ENCODE measurements around the gene SMAD7. TPM values are rescaled to one million over a fixed set of nuclear protein-coding genes. Genes with fewer than 3 reads are reported as not detected.

SMAD7 gene
- polyA plus RNA-seq, 4 donors, result 17.2 to 64.1 (median 21.2) TPM

GRCh38 chr18:48990481-48991318, 39.9 kb upstream of the SMAD7 start:
- 82 to 86% (median 85%) methylated on average over 15 of the region's 15 CpGs for WGBS, 3 donors
- Histone ChIP-seq H3K27ac (ENCODE audit: low read depth in 1 of 3, low read length in 2 of 3) (no peak overlapping the region), H3K27me3 (ENCODE audit: control insufficient read depth in 3 of 3, insufficient read depth in 3 of 3, low read length in 3 of 3) (no peaks in the 10 kb centered on the region), H3K4me1 (ENCODE audit: control insufficient read depth in 3 of 3, insufficient read depth in 2 of 3, low read depth in 1 of 3, low read length in 2 of 3) (peaks cover 0 to 42% (median 4%) of the 10 kb centered on the region in 3 donors), H3K36me3 (ENCODE audit: control insufficient read depth in 3 of 3, insufficient read depth in 2 of 3, low read depth in 1 of 3, low read length in 3 of 3) (no peaks in the 10 kb centered on the region), H3K4me3 (ENCODE audit: low read depth in 1 of 3, low read length in 3 of 3) (no peak overlapping the region), H3K9me3 (ENCODE audit: control insufficient read depth in 2 of 2, insufficient read depth in 1 of 2, low read depth in 1 of 2, low read length in 1 of 2) (peaks cover 0 to 5% of the 10 kb centered on the region in 2 donors)
- DNase-seq (peak; percentile 39 to 57), FAIRE-seq (no peak)

- Histone ChIP-seq H3K9me3 (ENCODE audit: control insufficient read depth in 2 of 2, insufficient read depth in 1 of 2, low read depth in 1 of 2, low read length in 1 of 2) (peaks cover 0 to 5% of the 10 kb centered on the region in 2 donors), H3K27me3 (ENCODE audit: control insufficient read depth in 3 of 3, insufficient read depth in 3 of 3, low read length in 3 of 3) (no peaks in the 10 kb centered on the region), H3K36me3 (ENCODE audit: control insufficient read depth in 3 of 3, insufficient read depth in 2 of 3, low read depth in 1 of 3, low read length in 3 of 3) (no peaks in the 10 kb centered on the region), H3K27ac (ENCODE audit: low read depth in 1 of 3, low read length in 2 of 3) (no peak overlapping the region), H3K4me1 (ENCODE audit: control insufficient read depth in 3 of 3, insufficient read depth in 2 of 3, low read depth in 1 of 3, low read length in 2 of 3) (peaks cover 0 to 42% (median 4%) of the 10 kb centered on the region in 3 donors), H3K4me3 (ENCODE audit: low read depth in 1 of 3, low read length in 3 of 3) (no peak overlapping the region)
- no peak for FAIRE-seq
- 50 to 64% (median 58%) methylated on average over 15 to 16 of the region's 16 CpGs for WGBS, 3 donors
- DNase-seq, result peak in 1 of 2 donors; percentile 18
Measured at GRCh38 chr18:48989304-48990303, 38.8 kb upstream of the SMAD7 start.

- H3K4me3 ChIP-seq (ENCODE audit: low read depth in 1 of 3, low read length in 3 of 3), result no peak overlapping the region
- no peaks in the 10 kb centered on the region for H3K27me3 ChIP-seq (ENCODE audit: control insufficient read depth in 3 of 3, insufficient read depth in 3 of 3, low read length in 3 of 3)
- DNase-seq (no peak), FAIRE-seq (no peak)
- H3K9me3 ChIP-seq (ENCODE audit: control insufficient read depth in 2 of 2, insufficient read depth in 1 of 2, low read depth in 1 of 2, low read length in 1 of 2), result peaks cover 0 to 5% of the 10 kb centered on the region in 2 donors
- no peaks in the 10 kb centered on the region for H3K36me3 ChIP-seq (ENCODE audit: control insufficient read depth in 3 of 3, insufficient read depth in 2 of 3, low read depth in 1 of 3, low read length in 3 of 3)
- H3K4me1 ChIP-seq (ENCODE audit: control insufficient read depth in 3 of 3, insufficient read depth in 2 of 3, low read depth in 1 of 3, low read length in 2 of 3), result peaks cover 0 to 35% (median 4%) of the 10 kb centered on the region in 3 donors
- no peak overlapping the region for H3K27ac ChIP-seq (ENCODE audit: low read depth in 1 of 3, low read length in 2 of 3)
- WGBS, 3 donors, result 90 to 95% (median 94%) methylated on average over 15 of the region's 15 CpGs
Measured at GRCh38 chr18:48988508-48989303, 37.9 kb upstream of the SMAD7 start.

DNA sequence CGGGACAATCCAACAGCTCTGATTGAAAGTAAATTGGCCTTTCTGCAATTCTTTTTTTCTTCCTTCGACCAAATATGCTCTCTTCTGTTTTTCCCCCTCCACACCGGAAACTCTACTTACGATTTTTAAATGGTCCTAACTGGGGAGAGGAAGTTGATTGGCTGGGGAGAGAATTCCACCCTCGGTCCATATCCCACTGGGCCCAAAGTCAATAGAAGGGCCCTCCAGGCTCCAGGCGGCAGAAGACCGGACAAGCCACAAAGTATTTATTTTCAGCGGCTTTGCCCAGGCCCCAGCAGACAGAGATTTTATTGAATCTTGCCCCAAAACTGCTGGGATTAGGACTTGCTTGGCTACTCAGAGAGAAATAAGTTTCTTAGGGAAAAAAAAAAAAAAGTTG, 37.1 kb upstream of the SMAD7 start:
- Histone ChIP-seq H3K4me1 (ENCODE audit: control insufficient read depth in 3 of 3, insufficient read depth in 2 of 3, low read depth in 1 of 3, low read length in 2 of 3) (peaks cover 0 to 26% (median 4%) of the 10 kb centered on the region in 3 donors), H3K27ac (ENCODE audit: low read depth in 1 of 3, low read length in 2 of 3) (no peak overlapping the region), H3K9me3 (ENCODE audit: control insufficient read depth in 2 of 2, insufficient read depth in 1 of 2, low read depth in 1 of 2, low read length in 1 of 2) (peaks cover 0 to 5% of the 10 kb centered on the region in 2 donors), H3K4me3 (ENCODE audit: low read depth in 1 of 3, low read length in 3 of 3) (no peak overlapping the region), H3K27me3 (ENCODE audit: control insufficient read depth in 3 of 3, insufficient read depth in 3 of 3, low read length in 3 of 3) (no peaks in the 10 kb centered on the region), H3K36me3 (ENCODE audit: control insufficient read depth in 3 of 3, insufficient read depth in 2 of 3, low read depth in 1 of 3, low read length in 3 of 3) (no peaks in the 10 kb centered on the region)
- 79 to 90% (median 87%) methylated on average over 8 of the region's 8 CpGs for WGBS, 3 donors
- FAIRE-seq (no peak), DNase-seq (no peak)

DNA sequence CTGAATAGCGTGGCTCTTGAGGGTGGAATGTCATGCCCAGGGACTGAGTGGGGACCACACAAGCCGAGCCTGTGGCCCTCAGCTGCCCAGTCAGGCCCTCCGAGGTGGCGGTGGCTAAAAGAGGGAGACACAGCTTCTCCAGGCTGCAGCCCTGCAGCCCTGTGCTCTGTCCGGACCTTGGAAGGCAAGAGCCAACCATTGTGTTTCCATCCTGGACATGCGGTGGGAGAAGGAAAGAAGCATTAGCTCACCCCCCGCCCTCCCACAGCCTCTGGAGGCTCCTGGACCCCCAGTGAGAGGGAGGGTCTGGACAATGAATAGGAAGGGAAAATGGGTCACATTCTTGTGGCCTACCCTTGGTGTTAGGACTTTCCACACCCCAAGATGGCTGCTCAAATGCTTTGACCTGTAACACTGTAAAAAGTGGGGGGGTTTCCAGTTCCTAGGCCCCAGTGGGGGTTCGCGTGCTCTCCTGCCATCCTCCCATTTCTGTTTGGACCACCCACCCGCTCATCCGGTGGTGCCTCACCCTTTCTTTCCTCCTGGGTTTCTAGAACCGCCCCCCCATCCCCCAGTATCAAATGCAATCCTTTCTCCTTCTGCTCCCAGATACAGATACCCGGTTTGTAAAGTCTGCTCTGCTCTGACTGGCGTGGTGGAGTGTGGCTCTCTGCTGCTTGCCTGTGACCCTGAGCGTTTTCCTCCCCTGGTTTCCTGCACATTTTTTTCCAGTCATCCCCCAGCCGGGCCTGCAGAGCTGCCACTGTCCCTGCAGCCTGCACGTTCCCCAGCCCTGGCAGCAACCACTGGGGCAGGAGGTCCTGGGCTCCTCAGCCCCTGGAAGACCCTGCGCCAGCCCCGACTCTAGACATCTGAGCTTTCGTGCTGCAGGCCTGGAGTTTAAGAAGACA, 36.3 kb upstream of the SMAD7 start:
- H3K27ac ChIP-seq (ENCODE audit: low read depth in 1 of 3, low read length in 2 of 3), result no peak overlapping the region
- H3K27me3 ChIP-seq (ENCODE audit: control insufficient read depth in 3 of 3, insufficient read depth in 3 of 3, low read length in 3 of 3), result no peaks in the 10 kb centered on the region
- H3K9me3 ChIP-seq (ENCODE audit: control insufficient read depth in 2 of 2, insufficient read depth in 1 of 2, low read depth in 1 of 2, low read length in 1 of 2), result peaks cover 0 to 5% of the 10 kb centered on the region in 2 donors
- peaks cover 0 to 19% (median 0%) of the 10 kb centered on the region in 3 donors for H3K4me1 ChIP-seq (ENCODE audit: control insufficient read depth in 3 of 3, insufficient read depth in 2 of 3, low read depth in 1 of 3, low read length in 2 of 3)
- H3K4me3 ChIP-seq (ENCODE audit: low read depth in 1 of 3, low read length in 3 of 3), result no peak overlapping the region
- H3K36me3 ChIP-seq (ENCODE audit: control insufficient read depth in 3 of 3, insufficient read depth in 2 of 3, low read depth in 1 of 3, low read length in 3 of 3), result no peaks in the 10 kb centered on the region
- no peak for DNase-seq
- WGBS, 3 donors, result 89 to 94% (median 91%) methylated on average over 20 of the region's 20 CpGs
- FAIRE-seq, result no peak

GRCh38 chr18:48985161-48985560, 34.4 kb upstream of the SMAD7 start:
- H3K9me3 ChIP-seq (ENCODE audit: control insufficient read depth in 2 of 2, insufficient read depth in 1 of 2, low read depth in 1 of 2, low read length in 1 of 2), result peaks cover 0 to 5% of the 10 kb centered on the region in 2 donors
- H3K36me3 ChIP-seq (ENCODE audit: control insufficient read depth in 3 of 3, insufficient read depth in 2 of 3, low read depth in 1 of 3, low read length in 3 of 3), result no peaks in the 10 kb centered on the region
- no peak overlapping the region for H3K27ac ChIP-seq (ENCODE audit: low read depth in 1 of 3, low read length in 2 of 3)
- WGBS, 3 donors, result 79 to 82% (median 81%) methylated on average over 3 of the region's 3 CpGs
- H3K4me1 ChIP-seq (ENCODE audit: control insufficient read depth in 3 of 3, insufficient read depth in 2 of 3, low read depth in 1 of 3, low read length in 2 of 3), result peaks cover 0 to 16% (median 2%) of the 10 kb centered on the region in 3 donors
- no peak overlapping the region for H3K4me3 ChIP-seq (ENCODE audit: low read depth in 1 of 3, low read length in 3 of 3)
- no peaks in the 10 kb centered on the region for H3K27me3 ChIP-seq (ENCODE audit: control insufficient read depth in 3 of 3, insufficient read depth in 3 of 3, low read length in 3 of 3)
- DNase-seq (no peak), FAIRE-seq (no peak)

DNA sequence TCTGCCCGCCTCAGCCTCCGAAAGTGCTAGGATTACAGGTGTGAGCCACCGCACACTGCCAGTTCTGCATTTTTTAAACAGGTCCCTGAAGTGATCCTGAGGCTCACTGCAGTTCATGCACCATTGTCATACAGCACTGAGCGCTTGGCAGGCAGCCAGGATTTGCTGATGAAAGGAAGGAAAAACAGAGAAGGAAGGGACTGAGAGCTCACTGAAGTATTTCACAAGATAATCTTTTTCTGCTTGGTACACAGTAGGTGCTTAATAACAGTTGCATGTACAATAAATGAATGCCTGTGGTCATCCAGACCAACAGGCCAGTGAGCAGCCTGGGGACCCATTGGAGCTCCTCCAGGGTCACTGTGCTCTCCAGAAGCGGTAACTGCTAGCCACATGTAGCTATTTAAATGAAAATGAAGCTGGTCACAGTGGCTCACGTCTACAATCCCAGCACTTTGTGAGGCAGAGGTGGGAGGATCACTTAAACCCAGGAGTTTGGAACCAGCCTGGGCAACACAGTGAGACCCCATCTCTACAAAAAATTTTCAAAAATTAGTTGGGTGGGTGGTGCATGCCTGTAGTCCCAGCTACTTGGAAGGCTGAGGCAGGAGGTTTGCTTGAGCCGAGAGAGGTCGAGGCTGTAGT, 33.1 kb upstream of the SMAD7 start:
- WGBS, 3 donors, result 78 to 92% (median 82%) methylated on average over 8 of the region's 8 CpGs
- Histone ChIP-seq H3K4me1 (ENCODE audit: control insufficient read depth in 3 of 3, insufficient read depth in 2 of 3, low read depth in 1 of 3, low read length in 2 of 3) (peaks cover 0 to 15% (median 2%) of the 10 kb centered on the region in 3 donors), H3K36me3 (ENCODE audit: control insufficient read depth in 3 of 3, insufficient read depth in 2 of 3, low read depth in 1 of 3, low read length in 3 of 3) (no peaks in the 10 kb centered on the region), H3K4me3 (ENCODE audit: low read depth in 1 of 3, low read length in 3 of 3) (no peak overlapping the region), H3K9me3 (ENCODE audit: control insufficient read depth in 2 of 2, insufficient read depth in 1 of 2, low read depth in 1 of 2, low read length in 1 of 2) (peaks cover 0 to 5% of the 10 kb centered on the region in 2 donors), H3K27me3 (ENCODE audit: control insufficient read depth in 3 of 3, insufficient read depth in 3 of 3, low read length in 3 of 3) (no peaks in the 10 kb centered on the region), H3K27ac (ENCODE audit: low read depth in 1 of 3, low read length in 2 of 3) (no peak overlapping the region)
- DNase-seq (peak; percentile 48 to 53), FAIRE-seq (no peak)

All from small intestine (tissue), 7 donors.